Peyer's patch (tissue), 4 donors: ENCODE measurements around the gene ST6GALNAC1.

Source experiments
- CTCF ChIP-seq, 6 experiments: fragments of 450-650 bp in 4 of 6; fragments of 200-600 bp in 2 of 6; sonication (generic) in 1 of 6; IDR thresholded peaks; one replicate each; pipeline ENCODE4 v1.5.1; 2017 to 2019; ENCODE audit warnings: antibody characterized with exemption in 6 of 6, mild to moderate bottlenecking in 3 of 6, moderate library complexity in 1 of 6
- POLR2A ChIP-seq, 2 donors: fragments of 450-650 bp; IDR thresholded peaks; one replicate each; pipeline ENCODE4 v1.5.1; 2017; ENCODE audit warnings: antibody characterized with exemption in 2 of 2, mild to moderate bottlenecking in 2 of 2, moderate library complexity in 2 of 2

DNA sequence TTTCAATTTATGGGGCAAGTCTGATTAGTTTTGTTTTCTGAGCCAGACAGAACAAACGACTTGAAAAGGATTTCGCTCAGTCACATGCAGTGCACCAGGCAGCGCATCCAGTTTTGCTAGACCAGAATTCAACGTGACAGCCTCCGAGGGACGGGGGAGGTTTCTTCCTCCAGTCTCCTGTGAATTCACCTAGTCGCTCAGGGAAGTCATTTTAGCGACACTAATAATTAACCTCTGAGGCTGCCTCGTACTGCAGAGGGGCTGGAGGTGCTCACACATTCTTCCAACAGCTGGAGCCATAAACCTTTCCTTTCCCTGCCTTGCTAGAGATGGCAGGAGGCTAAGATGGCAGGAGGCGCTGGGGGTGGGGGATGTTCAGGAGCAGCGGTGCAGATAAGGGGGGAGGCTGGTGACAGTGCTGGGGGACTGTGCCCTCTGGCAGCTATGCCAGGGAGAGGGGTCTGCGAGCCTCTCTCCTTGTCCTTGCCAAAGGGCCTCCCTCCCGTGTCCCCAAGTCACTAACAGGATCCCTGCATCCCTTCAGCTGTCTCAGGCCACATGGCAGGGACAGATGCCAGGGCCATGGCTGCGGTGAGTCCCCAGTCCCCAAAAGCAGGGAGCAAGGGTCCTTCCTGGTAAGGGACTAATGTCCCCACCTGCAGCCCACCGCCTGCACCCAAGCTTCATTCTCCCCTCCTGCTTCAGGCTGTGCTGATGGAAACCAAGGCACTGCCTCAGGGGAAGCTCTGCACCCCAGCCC lies 43.2 kb upstream of the ST6GALNAC1 start:
- TF ChIP-seq CTCF (IDR thresholded peaks at IDR 0.05) (no peak), POLR2A (IDR thresholded peaks at IDR 0.05) (no peak)
